Esophagus muscularis mucosa (tissue), 3 donors: ENCODE results near the gene OSBPL10.

Experiments
- CTCF ChIP-seq, 3 experiments: fragments of 200-600 bp in 2 of 3; fragments of 450-650 bp in 1 of 3; sonication (generic) in 2 of 3; IDR thresholded peaks; one replicate each; pipeline ENCODE4 v1.5.1; 2017 to 2019; ENCODE audit warnings: antibody characterized with exemption in 3 of 3, mild to moderate bottlenecking in 2 of 3, moderate library complexity in 1 of 3
- POLR2A ChIP-seq: fragments of 450-650 bp; IDR thresholded peaks from one replicate; pipeline ENCODE4 v1.6.1; 2017; ENCODE audit warnings: antibody characterized with exemption, moderate library complexity, mild to moderate bottlenecking, low read depth
- POLR2AphosphoS5 ChIP-seq, 2 donors: sonication (generic); formaldehyde crosslinking; IDR thresholded peaks; one replicate each; pipeline ENCODE4 v1.6.1; 2017; ENCODE audit warnings: antibody characterized with exemption in 2 of 2

DNA sequence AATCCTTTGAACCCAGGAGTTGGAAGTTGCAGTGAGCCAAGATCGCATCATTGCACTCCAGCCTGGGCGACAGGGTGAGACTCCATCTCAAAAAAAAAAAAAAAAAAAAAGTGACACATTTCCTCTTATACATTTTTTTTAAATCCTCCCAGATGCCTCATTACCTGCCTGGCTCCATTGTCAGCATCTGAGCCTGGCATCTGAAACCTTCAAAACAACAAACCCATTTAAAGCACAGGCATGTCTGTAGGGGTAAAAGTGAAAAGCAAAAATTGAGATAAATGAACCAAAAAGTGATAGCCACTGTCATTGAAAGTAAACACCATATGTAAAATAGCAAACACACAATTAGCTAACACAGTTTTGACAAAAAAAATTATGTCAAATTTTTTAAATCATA, 38.6 kb downstream of the OSBPL10 start:
- no peak for TF ChIP-seq CTCF (IDR thresholded peaks at IDR 0.05)
- TF ChIP-seq POLR2AphosphoS5 (IDR thresholded peaks at IDR 0.05), result no peak
- TF ChIP-seq POLR2A, result no peak
